Fibroblast of skin of right quadriceps (primary cell): ENCODE results near the gene ZNF341.
A peak's percentile ranks its signal among the peaks of the same experiment; 100 is the strongest.

Source experiments
- DNase-seq: peaks from one replicate; pipeline ENCODE4 v3.0.0-alpha.2; 2013

Gene ZNF341

GRCh38 chr20:33827109-33827508 lies 95.3 kb downstream of the ZNF341 start:
- DNase-seq, result no peak

DNA sequence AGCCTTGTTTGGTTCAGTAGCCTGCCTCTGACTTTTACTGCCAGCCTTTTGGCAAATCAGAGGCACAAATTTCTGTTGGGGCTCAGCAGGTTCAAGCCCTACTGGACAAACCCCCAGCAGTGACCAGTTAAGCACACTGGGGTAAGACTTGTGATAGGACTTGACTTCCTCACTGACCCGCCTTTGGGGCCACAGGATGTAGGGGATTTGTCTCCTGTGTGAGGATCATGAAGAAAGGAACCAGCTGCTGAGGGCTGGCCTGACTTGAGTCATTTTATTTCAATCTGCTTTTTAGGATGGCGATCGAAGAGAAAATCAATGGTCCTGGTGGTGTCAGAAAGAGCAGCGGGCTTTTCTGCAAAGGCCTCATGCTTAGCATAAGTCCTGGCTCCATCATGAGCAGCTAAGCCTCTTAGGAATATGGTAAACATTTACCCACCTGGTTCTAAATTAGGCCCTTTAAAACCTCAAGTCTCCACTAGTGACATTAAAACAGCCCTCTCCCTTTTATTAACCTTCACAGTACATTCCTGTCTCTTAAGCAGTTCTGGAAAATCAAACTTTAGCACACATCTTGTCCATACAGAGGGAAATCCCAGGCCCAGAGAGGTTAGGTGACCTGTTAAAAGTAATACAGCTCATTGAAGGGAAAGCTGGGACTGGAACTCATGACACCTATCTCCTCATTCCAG lies 96.0 kb downstream of the ZNF341 start:
- no peak for DNase-seq

- DNase-seq, result no peak
Measured at GRCh38 chr20:33828326-33828844, 96.6 kb downstream of the ZNF341 start.

DNA sequence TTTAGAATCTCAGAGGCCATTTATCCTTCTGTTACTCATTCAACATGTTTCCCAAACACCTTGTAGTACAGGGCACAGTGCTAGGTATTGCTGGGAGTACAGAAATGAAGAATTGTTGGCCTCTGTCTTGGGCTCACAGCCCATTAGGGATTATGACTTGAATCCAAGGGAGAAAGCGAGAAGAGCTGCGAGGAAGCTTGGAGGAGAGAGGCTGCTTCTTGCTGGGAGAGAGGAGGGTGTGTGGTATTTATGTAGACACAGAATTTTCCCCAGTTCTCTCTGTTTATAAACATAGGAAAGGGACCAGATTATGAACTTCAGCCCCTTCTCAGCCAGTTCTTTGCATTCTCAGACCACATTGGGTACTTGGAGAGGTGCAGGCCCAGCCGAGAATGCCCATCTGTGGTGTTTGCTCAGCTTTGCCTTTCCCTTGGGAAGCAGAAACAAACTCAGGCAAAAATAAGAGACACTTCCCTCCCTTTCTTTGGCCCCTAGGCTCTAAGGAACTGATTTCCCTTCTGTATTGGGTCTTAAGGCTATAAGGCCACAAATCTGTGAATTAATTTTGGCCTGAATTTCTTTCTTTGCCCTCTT lies 97.3 kb downstream of the ZNF341 start:
- DNase-seq, result no peak

- DNase-seq, result no peak
Measured at GRCh38 chr20:33829636-33830035, 97.8 kb downstream of the ZNF341 start.

DNA sequence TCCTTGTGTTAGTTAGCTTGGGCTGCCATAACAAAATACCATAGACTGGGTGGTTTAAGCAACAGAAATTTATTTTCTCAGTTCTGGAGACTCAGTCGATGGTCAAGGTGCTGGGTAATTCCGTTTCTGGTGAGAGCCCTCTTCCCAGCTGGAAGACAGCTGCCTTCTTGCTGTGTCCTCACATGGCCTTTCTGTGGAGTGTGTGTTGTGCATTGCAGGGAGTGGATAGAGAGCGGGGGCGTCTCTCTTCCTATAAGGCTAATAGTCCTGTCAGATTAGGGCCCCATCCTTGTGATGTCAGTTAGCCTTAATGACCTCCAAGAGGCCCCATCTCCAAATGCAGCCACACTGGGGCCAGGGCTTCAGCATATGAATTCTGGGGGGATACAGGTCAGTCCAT lies 98.6 kb downstream of the ZNF341 start:
- peak; percentile 13 for DNase-seq

- DNase-seq, result peak; percentile 64
Measured at GRCh38 chr20:33832103-33832804, 100.5 kb downstream of the ZNF341 start.

- no peak for DNase-seq
Measured at GRCh38 chr20:33833333-33833732, 101.5 kb downstream of the ZNF341 start.

DNA sequence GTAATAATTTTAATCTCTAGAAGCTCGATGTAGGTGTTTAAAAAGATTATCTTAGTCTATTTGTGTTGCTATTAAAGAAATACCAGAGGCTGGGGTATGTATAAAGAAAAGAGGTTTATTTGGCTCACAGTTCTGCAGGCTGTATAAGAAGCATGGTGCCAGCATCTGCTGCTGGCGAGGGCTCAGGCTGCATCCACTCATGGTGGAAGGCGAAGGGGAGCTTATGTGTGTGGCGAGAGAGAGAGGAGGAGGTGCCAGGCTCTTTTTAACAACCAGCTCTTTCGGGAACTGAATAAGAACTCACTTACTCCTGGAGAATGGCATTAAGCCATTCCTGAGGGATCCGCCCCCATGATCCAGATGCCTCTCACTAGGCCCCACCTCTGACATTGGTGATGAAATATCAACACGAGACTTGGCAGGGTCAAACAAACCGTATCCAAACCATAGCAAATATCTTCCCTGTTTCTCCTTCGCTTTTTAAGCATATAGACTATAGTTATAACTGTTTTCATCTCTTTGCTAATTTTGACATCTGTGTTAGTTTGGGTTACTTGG lies 103.9 kb downstream of the ZNF341 start:
- DNase-seq, result no peak

DNA sequence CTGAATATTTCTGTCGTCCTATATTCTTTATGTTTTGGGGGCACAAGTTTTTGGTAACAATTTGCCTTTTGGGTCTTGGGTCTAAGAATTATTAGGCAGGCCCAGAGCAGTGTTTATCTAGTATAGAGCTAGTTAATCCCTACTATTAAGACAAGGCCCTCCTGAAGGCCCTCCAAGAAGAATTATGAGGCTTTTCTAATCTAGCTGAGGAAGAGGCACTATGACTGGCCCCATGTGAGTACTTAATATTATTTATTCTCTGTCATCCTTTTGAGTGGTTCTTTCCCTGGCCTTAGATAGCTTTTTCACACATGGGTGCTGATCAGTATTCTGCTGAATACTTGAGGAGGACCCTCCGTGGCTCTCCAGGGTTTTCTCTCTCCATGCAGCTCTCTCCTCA lies 104.5 kb downstream of the ZNF341 start:
- no peak for DNase-seq

- no peak for DNase-seq
Measured at GRCh38 chr20:33837096-33837830, 105.5 kb downstream of the ZNF341 start.

GRCh38 chr20:33838035-33838864 lies 106.5 kb downstream of the ZNF341 start:
- DNase-seq, result no peak

DNA sequence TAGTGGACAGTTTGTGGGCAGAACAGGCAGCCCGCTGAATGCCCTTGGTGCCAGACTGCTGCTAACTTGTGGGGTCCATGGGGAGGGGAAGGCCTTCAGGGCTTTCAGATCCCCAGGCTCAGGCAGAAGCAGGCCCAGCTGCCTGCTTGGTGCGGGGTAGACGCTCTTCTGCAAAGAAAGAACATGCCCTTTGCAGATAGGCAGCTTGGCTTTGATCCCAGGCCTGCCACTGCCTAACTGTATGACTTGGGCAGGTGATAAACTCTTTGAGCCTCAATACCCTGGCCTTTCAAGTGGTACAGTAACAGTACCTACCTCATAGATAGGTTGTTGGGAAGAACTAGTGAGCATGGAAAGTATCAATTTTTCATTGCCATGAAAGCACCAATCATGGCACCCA lies 107.8 kb downstream of the ZNF341 start:
- DNase-seq, result no peak

DNA sequence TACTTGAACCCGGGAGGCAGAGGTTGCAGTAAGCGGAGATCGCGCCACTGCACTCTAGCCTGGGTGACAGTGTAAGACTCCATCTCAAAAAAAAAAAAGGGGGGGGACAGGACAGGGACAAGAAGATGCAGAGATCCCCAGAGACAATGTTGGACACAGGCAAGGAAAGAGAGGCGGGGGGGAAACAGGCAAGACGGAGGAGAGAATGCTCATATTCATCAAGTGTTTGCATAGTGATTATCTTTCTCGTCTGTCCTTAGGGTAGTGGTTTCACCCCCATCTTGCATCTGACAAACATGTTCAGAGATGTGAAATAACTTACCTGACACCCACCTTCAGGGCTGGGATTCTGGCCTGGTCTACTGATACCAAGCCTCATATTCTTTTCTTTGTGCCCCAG lies 108.4 kb downstream of the ZNF341 start:
- no peak for DNase-seq

- no peak for DNase-seq
Measured at GRCh38 chr20:33840759-33841435, 109.1 kb downstream of the ZNF341 start.

GRCh38 chr20:33841436-33841799 lies 109.6 kb downstream of the ZNF341 start:
- no peak for DNase-seq
